ENCODE data around the gene GOLPH3. TPM values are rescaled to one million over a fixed set of nuclear protein-coding genes. Genes with fewer than 3 reads are reported as not detected.

The GOLPH3 gene
- total and polyA plus RNA-seq, 2 of the 8 experiments (the other 6 are each of a cell fraction or from before 2014, with no cell fraction given) = 53.7 to 93.6 TPM

GRCh38 chr5:32147236-32147635 lies 26.9 kb downstream of the GOLPH3 start:
- CTCF ChIA-PET (ENCODE audit: partially characterized antibody) = interaction anchor here (1.0 to 1.2 kb wide), 3 partner anchors 14 to 199 kb away, joined by 3 to 6 read pairs (median 4); no protein-coding TSS in a partner anchor
- no peaks in the 10 kb centered on the region for H3K27me3 ChIP-seq (replicated peaks in 1 of 4; ENCODE audit: control insufficient read depth in 3 of 4, extremely low read depth in 1 of 4, insufficient read depth in 3 of 4, low read length in 3 of 4)

More at GRCh38 chr5:32147236-32147635, 26.9 kb downstream of the GOLPH3 start:
- DNase-seq (ENCODE audit: low read depth in 1 of 2, low spot score in 2 of 2) (no peak), FAIRE-seq (no peak)
- no peak overlapping the region for H2AFZ ChIP-seq (ENCODE audit: low read length)
- no peak overlapping the region for H3K9ac ChIP-seq (replicated peaks in 1 of 4; ENCODE audit: extremely low read depth in 1 of 4, low read depth in 3 of 4, low read length in 3 of 4)
- H2BK15ac ChIP-seq (ENCODE audit: low read length) = no peak overlapping the region
- no peak overlapping the region for H3K56ac ChIP-seq (replicated peaks; ENCODE audit: insufficient read length, low read depth, low read length)
- TF ChIP-seq KDM4A (IDR thresholded peaks at IDR 0.05; ENCODE audit: low read depth, low read length, severe bottlenecking) = no peak
- no peak for TF ChIP-seq HDAC6 (IDR thresholded peaks at IDR 0.05; ENCODE audit: low read depth, low read length)
- TF ChIP-seq ASH2L (IDR thresholded peaks at IDR 0.05; ENCODE audit: low read length) = no peak
- no peak for TF ChIP-seq BRCA1 (IDR thresholded peaks at IDR 0.05; ENCODE audit: low read depth, low read length)
- TF ChIP-seq PHF8 (conservative IDR thresholded peaks at IDR 0.05; ENCODE audit: low read depth, low read length) = no peak
- TF ChIP-seq GABPA (IDR thresholded peaks at IDR 0.05; ENCODE audit: borderline replicate concordance, insufficient read depth, low read length) = no peak
- no peak overlapping the region for H4K8ac ChIP-seq (ENCODE audit: extremely low read depth, insufficient read depth, low read length)
- no peak overlapping the region for H2BK12ac ChIP-seq (ENCODE audit: low read depth, low read length)
- no peak overlapping the region for H2AK5ac ChIP-seq (ENCODE audit: low read depth, low read length)
- H4K5ac ChIP-seq (ENCODE audit: insufficient read length, low read depth, low read length) = no peak overlapping the region
- no peak overlapping the region for H3K23ac ChIP-seq (ENCODE audit: insufficient read length)
- no peak overlapping the region for H3K18ac ChIP-seq (ENCODE audit: extremely low read depth, low read length)
- no peak overlapping the region for H2BK120ac ChIP-seq (replicated peaks; ENCODE audit: low read depth, low read length)
- peaks cover 5 to 91% of the 10 kb centered on the region in 2 experiments for H3K79me2 ChIP-seq (ENCODE audit: control insufficient read depth in 1 of 2, insufficient read depth in 2 of 2, low read length in 2 of 2)
- WGBS, 2 experiments (ENCODE audit: extremely low coverage in 1 of 2, insufficient coverage in 1 of 2, insufficient read length in 1 of 2, insufficient replicate concordance in 2 of 2, low coverage in 1 of 2, low lambda C conversion rate in 2 of 2, missing lambda C conversion rate in 1 of 2) = 83% methylated on average over 3 of the region's 3 CpGs; no CpG with 5 or more reads in 1 of the 2 experiments
- no peak overlapping the region for H3K14ac ChIP-seq (ENCODE audit: insufficient read length)
- H2BK20ac ChIP-seq (ENCODE audit: low read length) = no peak overlapping the region
- H3K79me1 ChIP-seq (ENCODE audit: low read depth, low read length) = no peaks in the 10 kb centered on the region; the same call in 1 of the 2 replicates
- 0 out of 4 replicates have a peak, but pooled peaks cover 0 to under 1% of the 10 kb centered on the region in 2 experiments for H3K9me3 ChIP-seq (ENCODE audit: insufficient read depth in 2 of 2, low read depth in 1 of 2, low read length in 1 of 2)
- H3K4me2 ChIP-seq (ENCODE audit: insufficient read depth in 1 of 2, low read depth in 2 of 2, low read length in 2 of 2) = no peak overlapping the region
- POLR2A ChIA-PET (ENCODE audit: partially characterized antibody) = interaction anchor here (1.6 kb wide), 1 partner anchor 25 kb away, joined by 3 read pairs; no protein-coding TSS in a partner anchor
- H3K4ac ChIP-seq (replicated peaks; ENCODE audit: insufficient read length, low read depth, low read length) = no peak overlapping the region
- H3K4me1 ChIP-seq (replicated peaks in 1 of 4; ENCODE audit: control insufficient read depth in 3 of 4, insufficient read depth in 4 of 4, low read length in 3 of 4) = no peaks in the 10 kb centered on the region
- H4K91ac ChIP-seq (replicated peaks; ENCODE audit: insufficient read length, low read length) = no peak overlapping the region
- H3K36me3 ChIP-seq (ENCODE audit: control insufficient read depth in 2 of 4, insufficient read depth in 4 of 4, low read length in 3 of 4) = peaks cover 0 to 6% (median 2%) of the 10 kb centered on the region in 4 experiments; a peak in 3 of 8 replicates
- H3K27ac ChIP-seq (ENCODE audit: low read depth, low read length) = no peak overlapping the region
- H3K23me2 ChIP-seq (ENCODE audit: low read depth, low read length) = no peaks in the 10 kb centered on the region
- no peak overlapping the region for H2BK5ac ChIP-seq (ENCODE audit: low read depth, low read length)
- peaks cover 11 to 21% of the 10 kb centered on the region in 2 experiments for H4K20me1 ChIP-seq (replicated peaks in 1 of 2; ENCODE audit: control insufficient read depth in 1 of 2, insufficient read depth in 2 of 2, low read length in 2 of 2)
- no peak overlapping the region for H3K4me3 ChIP-seq (ENCODE audit: extremely low read depth in 1 of 4, insufficient read depth in 2 of 4, low read depth in 3 of 4, low read length in 4 of 4)

All from H1 (cell line).